NCI-H2227 (cell line): ENCODE data around the gene RND2.
A peak's percentile ranks its signal among the peaks of the same experiment; 100 is the strongest.
"Not testable (repeated sequence)": the region's sequence is repeated elsewhere in the genome, so short reads cannot be mapped to it uniquely, and the experiment has no call there.

Experiments
- DNase-seq: peaks from one replicate; lab custom pipeline; 2025; ENCODE audit not compliant: unreplicated experiment; lab: John Stamatoyannopoulos, UW

Gene RND2

GRCh38 chr17:43024407-43025289, at the start of gene RND2:
TSS of gene RND2 (plus strand) at chr17:43025231. CDS start at chr17:43025348, 117 bp downstream.
- DNase-seq: peak; percentile 95

GRCh38 chr17:42975265-42975664, 49.8 kb upstream of the RND2 start:
- DNase-seq: no peak

GRCh38 chr17:42975701-42976100, 49.3 kb upstream of the RND2 start:
- DNase-seq: not testable (repeated sequence)

GRCh38 chr17:42979511-42980273, 45.3 kb upstream of the RND2 start, which contains the start of gene PTGES3L:
TSS of gene PTGES3L (minus strand) at chr17:42980080. CDS start at chr17:42980053, 27 bp downstream.
- peak; percentile 80 for DNase-seq

- DNase-seq: peak; percentile 95
These were observed 44.7 kb upstream of the RND2 start, which contains the start of gene RUNDC1 for GRCh38 chr17:42980274-42980765. TSS of gene RUNDC1 (plus strand) at chr17:42980565. CDS start at chr17:42980577, 12 bp downstream.

GRCh38 chr17:42980766-42981397, 44.1 kb upstream of the RND2 start:
- DNase-seq: peak; percentile 61

- DNase-seq: no peak
These were observed 42.8 kb upstream of the RND2 start for GRCh38 chr17:42982266-42982665.

GRCh38 chr17:42985225-42985624, 39.8 kb upstream of the RND2 start:
- no peak for DNase-seq

- no peak for DNase-seq
These were observed 35.9 kb upstream of the RND2 start for GRCh38 chr17:42989141-42989540.

- no peak for DNase-seq
These were observed 35.0 kb upstream of the RND2 start for GRCh38 chr17:42989726-42990652.

GRCh38 chr17:42991471-42991870, 33.6 kb upstream of the RND2 start:
- DNase-seq: no peak

- DNase-seq: no peak
These were observed 32.2 kb upstream of the RND2 start for GRCh38 chr17:42992872-42993271.

GRCh38 chr17:42993913-42994312, 31.1 kb upstream of the RND2 start:
- DNase-seq: not testable (repeated sequence)

- no peak for DNase-seq
These were observed 27.5 kb upstream of the RND2 start for GRCh38 chr17:42997390-42997983.

- peak; percentile 99 for DNase-seq
These were observed 26.8 kb upstream of the RND2 start, which contains the start of gene RPL27 for GRCh38 chr17:42997984-42998938. TSS of gene RPL27 (plus strand) at chr17:42998419. CDS start at chr17:42998751, 332 bp downstream.

GRCh38 chr17:42999003-42999525, 26.0 kb upstream of the RND2 start:
- DNase-seq: no peak

- DNase-seq: not testable (repeated sequence)
These were observed 24.1 kb upstream of the RND2 start for GRCh38 chr17:43000894-43001293.

GRCh38 chr17:43003542-43004172, 21.4 kb upstream of the RND2 start:
- no peak for DNase-seq
